ENCODE data around the gene MANEA.

- TF ChIP-seq, protein P1, sequence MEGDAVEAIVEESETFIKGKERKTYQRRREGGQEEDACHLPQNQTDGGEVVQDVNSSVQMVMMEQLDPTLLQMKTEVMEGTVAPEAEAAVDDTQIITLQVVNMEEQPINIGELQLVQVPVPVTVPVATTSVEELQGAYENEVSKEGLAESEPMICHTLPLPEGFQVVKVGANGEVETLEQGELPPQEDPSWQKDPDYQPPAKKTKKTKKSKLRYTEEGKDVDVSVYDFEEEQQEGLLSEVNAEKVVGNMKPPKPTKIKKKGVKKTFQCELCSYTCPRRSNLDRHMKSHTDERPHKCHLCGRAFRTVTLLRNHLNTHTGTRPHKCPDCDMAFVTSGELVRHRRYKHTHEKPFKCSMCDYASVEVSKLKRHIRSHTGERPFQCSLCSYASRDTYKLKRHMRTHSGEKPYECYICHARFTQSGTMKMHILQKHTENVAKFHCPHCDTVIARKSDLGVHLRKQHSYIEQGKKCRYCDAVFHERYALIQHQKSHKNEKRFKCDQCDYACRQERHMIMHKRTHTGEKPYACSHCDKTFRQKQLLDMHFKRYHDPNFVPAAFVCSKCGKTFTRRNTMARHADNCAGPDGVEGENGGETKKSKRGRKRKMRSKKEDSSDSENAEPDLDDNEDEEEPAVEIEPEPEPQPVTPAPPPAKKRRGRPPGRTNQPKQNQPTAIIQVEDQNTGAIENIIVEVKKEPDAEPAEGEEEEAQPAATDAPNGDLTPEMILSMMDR (IDR thresholded peaks at IDR 0.05): no peak
- TF ChIP-seq POLR2A (IDR thresholded peaks at IDR 0.05): no peak
These were observed 22.4 kb downstream of the MANEA start for GRCh38 chr6:95599706-95600105.
